HEK293 (cell line): Measurements from ENCODE around the gene MAN2A2.

Experiments
- KLF16 ChIP-seq: fragments of 450-650 bp; formaldehyde crosslinking; IDR thresholded peaks from 2 replicates; pipeline ENCODE4 v1.5.1; 2017; ENCODE audit warnings: missing biosample characterization, missing genetic modification characterization
- ZBTB48 ChIP-seq: fragments of 450-650 bp; formaldehyde crosslinking; IDR thresholded peaks from 2 replicates; pipeline ENCODE4 v1.5.1; 2016; ENCODE audit warnings: missing biosample characterization, missing genetic modification characterization
- ZNF133 ChIP-seq: fragments of 450-650 bp; formaldehyde crosslinking; IDR thresholded peaks from 2 replicates; pipeline ENCODE4 v1.5.1; 2016; ENCODE audit warnings: missing biosample characterization, missing genetic modification characterization
- ZNF157 ChIP-seq: fragments of 450-650 bp; formaldehyde crosslinking; IDR thresholded peaks from 2 replicates; pipeline ENCODE4 v1.5.1; 2016; ENCODE audit warnings: missing biosample characterization, missing genetic modification characterization
- ZNF830 ChIP-seq: fragments of 450-650 bp; IDR thresholded peaks from 2 replicates; pipeline ENCODE4 v1.5.0; 2018; ENCODE audit warnings: missing biosample characterization, missing genetic modification characterization, low read depth, mild to moderate bottlenecking, moderate library complexity
- TF ChIP-seq, protein P1 (sequence below): fragments of 450-650 bp; formaldehyde crosslinking; IDR thresholded peaks from 2 replicates; pipeline ENCODE4 v1.5.1; 2016; ENCODE audit warnings: missing biosample characterization, missing genetic modification characterization

- TF ChIP-seq ZNF830 (no peak), ZNF133 (tag by site-specific recombination) (no peak), ZNF157 (tag by site-specific recombination) (no peak), ZBTB48 (tag by site-specific recombination) (no peak), KLF16 (tag by site-specific recombination) (no peak)
- TF ChIP-seq, protein P1, sequence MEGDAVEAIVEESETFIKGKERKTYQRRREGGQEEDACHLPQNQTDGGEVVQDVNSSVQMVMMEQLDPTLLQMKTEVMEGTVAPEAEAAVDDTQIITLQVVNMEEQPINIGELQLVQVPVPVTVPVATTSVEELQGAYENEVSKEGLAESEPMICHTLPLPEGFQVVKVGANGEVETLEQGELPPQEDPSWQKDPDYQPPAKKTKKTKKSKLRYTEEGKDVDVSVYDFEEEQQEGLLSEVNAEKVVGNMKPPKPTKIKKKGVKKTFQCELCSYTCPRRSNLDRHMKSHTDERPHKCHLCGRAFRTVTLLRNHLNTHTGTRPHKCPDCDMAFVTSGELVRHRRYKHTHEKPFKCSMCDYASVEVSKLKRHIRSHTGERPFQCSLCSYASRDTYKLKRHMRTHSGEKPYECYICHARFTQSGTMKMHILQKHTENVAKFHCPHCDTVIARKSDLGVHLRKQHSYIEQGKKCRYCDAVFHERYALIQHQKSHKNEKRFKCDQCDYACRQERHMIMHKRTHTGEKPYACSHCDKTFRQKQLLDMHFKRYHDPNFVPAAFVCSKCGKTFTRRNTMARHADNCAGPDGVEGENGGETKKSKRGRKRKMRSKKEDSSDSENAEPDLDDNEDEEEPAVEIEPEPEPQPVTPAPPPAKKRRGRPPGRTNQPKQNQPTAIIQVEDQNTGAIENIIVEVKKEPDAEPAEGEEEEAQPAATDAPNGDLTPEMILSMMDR (tag by site-specific recombination), result no peak
Measured at GRCh38 chr15:90956274-90957030, 53.4 kb downstream of the MAN2A2 start.
